ENCODE results near the gene WDR7.
A peak's percentile ranks its signal among the peaks of the same experiment; 100 is the strongest.

The WDR7 gene

DNA sequence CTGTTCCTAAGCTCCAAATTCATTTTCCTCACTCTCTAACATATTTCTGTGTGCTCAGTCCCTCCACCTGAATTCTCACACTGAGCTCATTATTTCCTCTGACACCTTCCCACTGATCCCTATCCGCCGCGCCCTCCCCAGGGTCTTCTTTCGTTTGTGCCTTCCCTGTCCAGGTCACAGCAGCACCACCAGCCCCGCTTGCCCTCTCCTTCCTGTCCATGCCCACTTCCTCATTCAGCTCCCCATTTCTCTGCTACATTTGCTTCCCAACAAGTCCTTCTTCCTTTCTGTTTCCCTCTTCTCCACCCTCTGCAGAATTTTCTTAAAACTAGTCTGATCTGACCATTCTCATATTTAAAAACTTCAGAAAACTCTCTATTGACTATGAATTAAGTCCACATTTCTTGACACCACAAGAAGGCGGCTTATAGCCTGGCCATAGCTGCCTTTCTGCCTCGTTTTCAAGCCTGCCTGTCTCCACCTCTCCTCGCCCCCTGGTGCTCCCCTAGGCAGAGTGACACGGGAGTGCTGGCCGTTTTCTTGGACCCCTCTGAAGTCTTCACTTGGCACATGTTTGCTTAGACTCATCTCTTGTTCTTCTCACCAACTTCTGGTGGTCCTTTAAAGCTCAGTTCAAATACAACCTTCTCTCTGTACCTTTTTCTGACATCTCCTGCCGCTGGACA, 357.0 kb downstream of the WDR7 start:
- peak overlapping the region; percentile 19 for H3K4me3 Mint-ChIP-seq

DNA sequence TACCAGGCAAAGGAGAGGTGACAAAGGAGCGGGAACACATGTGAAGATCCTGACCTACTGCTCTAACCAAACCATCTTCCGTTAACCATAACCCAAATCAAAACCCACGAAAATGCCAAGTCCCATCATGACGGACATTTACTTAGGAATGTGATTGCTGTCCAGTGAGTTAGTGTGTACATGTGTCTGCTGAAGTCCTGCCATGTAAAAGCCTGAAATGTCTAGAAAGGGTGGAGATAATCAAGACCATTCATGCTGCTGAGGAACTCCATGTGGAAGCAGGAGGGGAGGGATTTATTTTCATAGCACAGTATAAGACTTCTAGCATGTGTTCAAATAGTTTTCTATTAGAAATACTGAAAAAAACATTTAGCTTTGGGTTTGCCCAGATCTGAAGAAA, 358.7 kb downstream of the WDR7 start:
- H3K27me3 Mint-ChIP-seq: no peaks in the 10 kb centered on the region
- H3K9me3 Mint-ChIP-seq: no peaks in the 10 kb centered on the region
- H3K27ac Mint-ChIP-seq: no peak overlapping the region
- intact Hi-C loops (cut with micrococcal nuclease): no loop called here
- peaks cover 6% of the 10 kb centered on the region for H3K36me3 Mint-ChIP-seq (ENCODE audit: low read depth)
- H3K4me1 Mint-ChIP-seq (ENCODE audit: low read depth): peaks cover 12% of the 10 kb centered on the region
- H3K4me3 Mint-ChIP-seq: no peak overlapping the region

More for the DNA sequence above, 357.0 kb downstream of the WDR7 start:
- intact Hi-C loops (cut with micrococcal nuclease): no loop called here
- H3K36me3 Mint-ChIP-seq (ENCODE audit: low read depth): peaks cover 6% of the 10 kb centered on the region
- H3K27ac Mint-ChIP-seq: no peak overlapping the region
- no peaks in the 10 kb centered on the region for H3K27me3 Mint-ChIP-seq
- peaks cover 19% of the 10 kb centered on the region for H3K4me1 Mint-ChIP-seq (ENCODE audit: low read depth)
- H3K9me3 Mint-ChIP-seq: no peaks in the 10 kb centered on the region

DNA sequence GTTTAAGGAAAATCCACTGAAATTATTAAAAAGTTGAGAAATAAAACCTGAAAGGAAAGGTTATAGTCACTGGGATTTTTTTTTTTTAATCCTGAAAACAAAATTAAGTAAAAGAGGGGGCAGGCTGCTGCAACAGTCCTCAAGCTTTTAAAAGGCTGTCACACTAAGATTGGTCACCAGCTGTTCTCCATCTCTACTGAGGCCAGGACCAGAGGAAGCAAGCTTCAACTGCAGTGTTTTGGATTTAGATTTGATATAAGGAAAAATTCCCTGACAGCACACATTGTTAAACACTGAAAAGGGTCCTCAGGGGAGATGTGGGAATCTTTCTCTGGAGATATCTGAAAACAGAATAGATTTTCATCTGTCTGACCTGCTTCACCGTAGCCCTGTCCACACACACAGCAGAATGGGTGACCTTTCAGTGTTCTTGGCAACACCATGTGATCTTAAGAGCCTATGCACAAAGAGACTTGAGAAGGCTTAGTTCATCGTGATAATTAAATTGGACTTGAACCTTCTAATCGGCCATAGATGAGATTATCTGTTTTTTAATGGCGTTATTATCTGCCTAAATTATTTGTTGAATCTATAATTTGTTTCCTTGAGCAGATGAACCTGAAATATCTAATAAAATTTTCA, 363.7 kb downstream of the WDR7 start:
- intact Hi-C loops (cut with micrococcal nuclease): no loop called here
- peaks cover 6% of the 10 kb centered on the region for H3K36me3 Mint-ChIP-seq (ENCODE audit: low read depth)
- H3K9me3 Mint-ChIP-seq: no peaks in the 10 kb centered on the region
- H3K4me3 Mint-ChIP-seq: no peak overlapping the region
- H3K27ac Mint-ChIP-seq: no peak overlapping the region
- H3K4me1 Mint-ChIP-seq (ENCODE audit: low read depth): peaks cover 24% of the 10 kb centered on the region
- no peaks in the 10 kb centered on the region for H3K27me3 Mint-ChIP-seq

DNA sequence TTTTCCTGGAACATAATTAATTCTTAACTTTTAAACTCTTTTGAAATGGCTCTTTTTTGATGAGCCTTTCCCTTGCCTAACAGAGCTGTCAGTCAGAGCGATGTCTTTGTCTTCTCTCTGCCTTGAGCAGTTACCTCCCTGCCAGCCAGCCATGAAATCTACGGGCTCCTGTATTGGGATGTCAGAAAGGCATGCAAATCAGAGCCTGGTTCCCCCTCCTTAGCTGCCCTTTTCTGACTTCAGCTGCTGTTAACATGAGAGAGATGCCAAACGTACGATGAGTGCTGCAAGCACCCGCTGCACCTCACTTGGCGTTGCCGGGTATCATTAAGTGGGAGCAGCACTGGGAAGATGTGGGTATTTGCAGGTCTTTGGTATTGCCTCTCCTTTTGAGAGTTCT, 364.3 kb downstream of the WDR7 start:
- intact Hi-C loops (cut with micrococcal nuclease): no loop called here
- Mint-ChIP-seq H3K4me3 (no peak overlapping the region), H3K36me3 (ENCODE audit: low read depth) (peaks cover 6% of the 10 kb centered on the region), H3K9me3 (no peaks in the 10 kb centered on the region), H3K27ac (no peak overlapping the region), H3K27me3 (no peaks in the 10 kb centered on the region), H3K4me1 (ENCODE audit: low read depth) (peaks cover 24% of the 10 kb centered on the region)

DNA sequence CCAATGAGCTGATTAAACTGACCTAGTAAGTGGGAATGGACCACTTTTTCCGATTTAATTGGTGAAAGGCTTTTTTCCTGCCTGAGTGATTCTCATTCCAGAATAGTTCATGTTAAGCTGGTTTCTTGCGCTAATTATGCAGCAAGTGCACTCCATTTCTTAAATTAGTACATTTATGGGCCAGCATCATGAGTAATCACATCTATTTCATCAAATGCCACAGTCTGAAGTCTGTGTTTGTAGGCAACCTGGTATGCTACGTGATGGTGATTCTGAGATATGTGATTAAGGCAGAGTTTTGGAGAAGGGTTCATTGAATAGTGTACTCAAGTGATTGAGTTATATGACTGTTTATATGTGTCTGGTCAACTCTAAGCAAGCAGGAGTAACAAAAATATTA, 367.7 kb downstream of the WDR7 start:
- H3K27ac Mint-ChIP-seq: no peak overlapping the region

DNA sequence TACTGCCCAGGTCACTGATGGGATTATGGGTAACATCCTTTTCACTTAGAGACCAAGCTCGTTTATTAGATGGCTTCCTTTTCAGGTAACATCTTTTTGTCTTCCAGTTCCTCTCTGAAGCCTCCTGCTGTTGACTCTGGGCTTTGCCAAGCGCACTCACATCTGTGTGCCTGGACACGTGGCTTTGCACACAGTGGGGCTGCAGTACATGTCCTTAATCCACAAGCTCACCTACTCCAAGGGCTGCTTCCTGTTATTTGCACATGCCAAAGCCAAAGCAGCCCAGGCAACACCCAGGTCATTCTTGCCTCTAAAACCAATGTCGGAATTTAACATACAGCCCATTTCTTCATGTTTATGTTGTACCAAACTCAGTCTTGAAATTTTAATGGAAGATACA, 371.6 kb downstream of the WDR7 start:
- Mint-ChIP-seq H3K9me3 (no peaks in the 10 kb centered on the region), H3K4me3 (no peak overlapping the region), H3K4me1 (ENCODE audit: low read depth) (peaks cover 5% of the 10 kb centered on the region), H3K36me3 (ENCODE audit: low read depth) (peaks cover 39% of the 10 kb centered on the region), H3K27ac (no peak overlapping the region), H3K27me3 (no peaks in the 10 kb centered on the region)
- intact Hi-C loops (cut with micrococcal nuclease): no loop called here

More for the DNA sequence above, 367.7 kb downstream of the WDR7 start:
- Mint-ChIP-seq H3K36me3 (ENCODE audit: low read depth) (peaks cover 23% of the 10 kb centered on the region), H3K4me3 (no peak overlapping the region), H3K9me3 (no peaks in the 10 kb centered on the region), H3K4me1 (ENCODE audit: low read depth) (peaks cover 24% of the 10 kb centered on the region), H3K27me3 (no peaks in the 10 kb centered on the region)
- intact Hi-C loops (cut with micrococcal nuclease): no loop called here

DNA sequence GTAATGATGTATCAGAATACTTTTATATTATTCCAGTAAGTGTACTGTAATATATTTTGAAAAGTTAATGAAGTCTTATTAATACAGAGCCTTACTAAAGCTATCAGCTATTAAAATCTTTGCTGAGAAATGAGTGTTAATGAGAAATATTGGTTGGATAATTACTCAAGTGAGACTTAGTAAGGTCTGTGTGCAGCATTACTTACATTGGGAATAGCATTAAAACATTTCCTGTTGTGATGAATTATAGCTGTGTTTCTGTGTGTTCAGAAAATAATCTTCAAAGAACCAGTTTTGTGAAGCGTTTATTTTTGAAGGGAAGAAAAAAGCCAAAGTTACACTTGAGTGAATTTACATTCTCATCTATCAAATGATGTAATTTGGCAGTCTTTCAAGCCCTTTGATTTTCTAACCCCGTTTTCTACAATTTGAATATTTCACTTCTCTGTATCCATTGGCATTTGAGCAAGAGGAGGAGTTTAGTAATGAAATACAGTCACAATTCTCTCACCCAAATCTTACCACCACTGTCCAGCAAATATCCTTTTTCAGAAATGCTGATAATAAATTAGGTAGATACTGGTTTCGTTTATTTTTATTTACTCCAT, 372.2 kb downstream of the WDR7 start:
- H3K27ac Mint-ChIP-seq: no peak overlapping the region
- no peak overlapping the region for H3K4me3 Mint-ChIP-seq
- intact Hi-C loops (cut with micrococcal nuclease): no loop called here
- no peaks in the 10 kb centered on the region for H3K4me1 Mint-ChIP-seq (ENCODE audit: low read depth)
- no peaks in the 10 kb centered on the region for H3K9me3 Mint-ChIP-seq
- H3K27me3 Mint-ChIP-seq: no peaks in the 10 kb centered on the region
- H3K36me3 Mint-ChIP-seq (ENCODE audit: low read depth): peaks cover 42% of the 10 kb centered on the region

DNA sequence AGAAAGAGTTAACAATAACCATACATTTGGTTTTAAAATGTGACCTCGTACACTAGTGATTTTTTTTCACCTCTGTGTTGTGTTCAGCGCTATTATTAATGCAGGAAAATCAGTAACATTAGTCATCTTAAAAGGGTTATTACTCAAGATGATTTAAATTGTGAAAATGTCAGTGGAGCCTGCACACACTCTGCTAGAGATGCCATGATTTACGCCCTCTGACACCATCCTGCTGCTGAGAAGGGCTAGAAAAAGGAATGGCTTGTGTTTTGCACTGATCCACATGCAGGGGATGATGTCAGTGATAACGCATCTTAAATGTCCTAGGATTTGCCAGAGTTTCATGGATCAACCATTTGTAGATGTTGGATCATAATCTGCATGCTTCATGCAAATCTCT, 374.4 kb downstream of the WDR7 start:
- Mint-ChIP-seq H3K4me3 (no peak overlapping the region), H3K4me1 (ENCODE audit: low read depth) (no peaks in the 10 kb centered on the region), H3K9me3 (no peaks in the 10 kb centered on the region), H3K36me3 (ENCODE audit: low read depth) (peaks cover 57% of the 10 kb centered on the region), H3K27ac (no peak overlapping the region), H3K27me3 (no peaks in the 10 kb centered on the region)
- intact Hi-C loops (cut with micrococcal nuclease): no loop called here

DNA sequence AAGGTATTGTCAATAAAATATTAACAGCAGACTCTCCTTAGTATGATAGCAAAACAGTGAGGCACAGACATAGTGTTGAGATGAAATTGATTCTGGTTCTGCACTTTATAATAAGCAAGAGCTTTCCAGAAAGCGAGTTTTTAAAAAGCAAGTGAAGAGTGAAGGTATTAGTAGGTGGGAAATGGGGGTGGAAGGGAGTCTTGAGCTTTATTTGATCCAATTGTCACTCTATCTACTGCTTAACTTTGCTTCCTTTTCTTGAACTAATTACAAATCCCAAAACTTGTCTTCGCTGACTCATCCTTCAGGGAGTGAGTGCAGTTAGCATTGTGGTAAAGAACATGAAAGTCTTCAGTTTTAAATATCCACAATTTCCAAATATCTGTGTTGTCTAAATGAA, 375.2 kb downstream of the WDR7 start:
- no peaks in the 10 kb centered on the region for H3K27me3 Mint-ChIP-seq
- intact Hi-C loops (cut with micrococcal nuclease): no loop called here
- no peak overlapping the region for H3K27ac Mint-ChIP-seq
- H3K4me1 Mint-ChIP-seq (ENCODE audit: low read depth): no peaks in the 10 kb centered on the region
- H3K4me3 Mint-ChIP-seq: no peak overlapping the region
- no peaks in the 10 kb centered on the region for H3K9me3 Mint-ChIP-seq
- H3K36me3 Mint-ChIP-seq (ENCODE audit: low read depth): peaks cover 49% of the 10 kb centered on the region

DNA sequence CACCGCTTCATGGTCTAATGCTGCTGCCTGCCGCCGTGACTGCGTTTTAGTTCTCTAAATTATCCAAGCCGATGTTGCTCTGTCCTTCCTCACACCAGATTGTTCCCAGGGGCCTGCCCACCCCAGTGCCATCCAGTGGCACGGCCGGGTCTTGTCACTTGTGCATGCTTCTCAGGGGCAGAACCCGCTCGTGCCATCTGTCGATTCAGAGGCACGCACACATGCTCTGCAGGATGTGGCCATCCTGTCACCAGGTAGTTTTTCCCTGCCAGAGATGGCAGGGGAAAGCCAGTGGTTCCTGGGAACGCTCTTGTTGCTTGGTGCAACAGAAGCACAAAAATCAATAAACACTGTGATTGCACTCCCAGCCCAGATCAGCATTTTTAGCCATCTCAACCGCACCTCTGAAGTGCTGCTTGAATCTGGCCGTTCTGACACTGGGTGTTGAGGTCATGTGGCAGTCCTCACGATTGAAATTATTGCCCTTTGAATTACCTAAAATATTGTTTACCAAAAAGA, 376.1 kb downstream of the WDR7 start:
- Mint-ChIP-seq H3K9me3 (no peaks in the 10 kb centered on the region), H3K27me3 (no peaks in the 10 kb centered on the region), H3K36me3 (ENCODE audit: low read depth) (peaks cover 44% of the 10 kb centered on the region), H3K4me1 (ENCODE audit: low read depth) (no peaks in the 10 kb centered on the region), H3K27ac (no peak overlapping the region), H3K4me3 (no peak overlapping the region)
- intact Hi-C loops (cut with micrococcal nuclease): no loop called here

DNA sequence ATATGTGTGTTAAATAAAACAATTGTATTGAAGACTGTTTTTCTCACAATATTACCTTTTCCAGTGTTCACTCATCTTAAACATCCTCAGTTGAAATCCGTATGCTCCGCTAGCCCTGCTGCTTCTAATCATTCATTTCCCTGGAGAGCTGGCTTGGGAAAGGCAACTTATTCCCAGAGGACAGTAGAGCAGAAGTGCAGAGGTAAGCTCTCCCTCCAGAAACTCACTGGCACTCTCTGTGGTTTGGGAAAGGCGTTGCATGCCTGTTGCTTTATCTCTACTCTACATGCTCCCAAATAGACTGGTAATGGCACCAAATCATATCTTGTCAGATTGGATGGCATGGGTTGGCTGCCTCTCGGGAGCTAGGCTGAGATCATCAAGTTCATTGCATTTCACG, 378.6 kb downstream of the WDR7 start:
- intact Hi-C loops (cut with micrococcal nuclease): no loop called here
- H3K4me1 Mint-ChIP-seq (ENCODE audit: low read depth): no peaks in the 10 kb centered on the region
- H3K27me3 Mint-ChIP-seq: no peaks in the 10 kb centered on the region
- H3K27ac Mint-ChIP-seq: no peak overlapping the region
- H3K9me3 Mint-ChIP-seq: no peaks in the 10 kb centered on the region
- no peak overlapping the region for H3K4me3 Mint-ChIP-seq
- peaks cover 41% of the 10 kb centered on the region for H3K36me3 Mint-ChIP-seq (ENCODE audit: low read depth)

DNA sequence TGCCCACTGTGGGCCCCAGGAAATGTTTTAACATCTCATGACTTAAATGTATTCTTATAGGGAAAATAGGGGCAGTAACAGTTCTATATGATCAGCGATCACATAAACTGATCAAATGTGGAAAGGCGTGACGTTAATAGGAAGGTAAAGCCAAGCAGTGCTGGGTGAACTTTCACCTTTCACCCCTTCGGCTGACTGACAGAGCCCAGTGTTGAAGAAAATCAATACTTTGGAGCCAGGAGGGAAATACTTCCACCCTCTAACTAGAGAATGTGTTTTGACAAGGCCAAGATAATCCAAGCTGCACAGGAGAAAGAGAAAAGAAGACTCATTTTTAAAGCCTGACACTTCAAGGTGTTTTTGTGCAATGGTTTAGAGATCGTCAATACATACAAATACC, 379.3 kb downstream of the WDR7 start:
- intact Hi-C loops (cut with micrococcal nuclease): no loop called here
- Mint-ChIP-seq H3K9me3 (no peaks in the 10 kb centered on the region), H3K27ac (no peak overlapping the region), H3K4me3 (no peak overlapping the region), H3K36me3 (ENCODE audit: low read depth) (peaks cover 41% of the 10 kb centered on the region), H3K27me3 (no peaks in the 10 kb centered on the region), H3K4me1 (ENCODE audit: low read depth) (no peaks in the 10 kb centered on the region)

DNA sequence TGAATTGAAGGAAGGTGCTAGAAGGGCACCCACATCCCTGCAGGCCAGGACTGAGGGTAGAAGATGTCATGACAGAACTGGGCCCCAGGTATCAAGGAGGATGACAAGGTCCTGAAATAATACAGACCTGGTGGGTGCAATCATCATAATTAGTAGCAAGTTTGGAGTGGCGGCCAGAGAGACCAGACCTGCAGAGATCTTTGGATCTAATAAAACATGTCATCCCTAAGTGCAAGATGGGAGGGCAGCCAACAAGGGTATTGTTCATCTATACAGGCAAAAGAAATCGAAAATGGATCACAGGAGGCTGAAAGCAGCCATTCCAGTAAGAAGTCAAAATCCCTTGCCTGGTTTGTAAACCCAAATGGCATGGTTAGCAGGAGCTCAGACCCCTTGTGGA, 384.4 kb downstream of the WDR7 start:
- intact Hi-C loops (cut with micrococcal nuclease): no loop called here
- H3K4me1 Mint-ChIP-seq (ENCODE audit: low read depth): no peaks in the 10 kb centered on the region
- no peak overlapping the region for H3K27ac Mint-ChIP-seq
- no peaks in the 10 kb centered on the region for H3K27me3 Mint-ChIP-seq
- H3K9me3 Mint-ChIP-seq: no peaks in the 10 kb centered on the region
- H3K36me3 Mint-ChIP-seq (ENCODE audit: low read depth): peaks cover 7% of the 10 kb centered on the region
- H3K4me3 Mint-ChIP-seq: no peak overlapping the region

DNA sequence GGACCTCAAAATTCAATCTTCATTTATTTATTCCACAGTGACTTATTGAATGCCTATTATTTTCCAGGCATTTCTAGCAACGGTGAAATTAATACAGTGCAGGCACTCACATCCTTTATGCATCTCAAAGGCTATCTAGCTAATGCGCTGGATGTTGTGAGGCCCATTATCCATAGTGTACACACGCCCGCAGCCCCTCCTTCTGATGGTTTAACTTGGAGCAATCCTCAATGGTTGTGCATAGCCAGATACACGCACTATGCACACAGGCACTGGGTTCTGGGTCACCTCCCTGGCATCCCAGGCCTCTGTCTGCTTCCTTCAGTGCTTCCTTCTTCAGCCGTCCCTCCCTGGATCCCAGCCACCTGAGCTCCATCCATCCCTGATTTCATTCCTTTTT, 387.2 kb downstream of the WDR7 start:
- H3K27me3 Mint-ChIP-seq: no peaks in the 10 kb centered on the region
- H3K4me3 Mint-ChIP-seq: no peak overlapping the region
- H3K36me3 Mint-ChIP-seq (ENCODE audit: low read depth): no peaks in the 10 kb centered on the region
- no peaks in the 10 kb centered on the region for H3K9me3 Mint-ChIP-seq
- intact Hi-C loops (cut with micrococcal nuclease): no loop called here
- H3K27ac Mint-ChIP-seq: no peak overlapping the region
- H3K4me1 Mint-ChIP-seq (ENCODE audit: low read depth): no peaks in the 10 kb centered on the region

Data from dendritic cell treated with granulocyte-macrophage colony-stimulating factor and Interleukin-4, amounts not matched to agents 40 ng/mL and 50 ng/mL, for 4 days (primary cell).